Measurements from ENCODE around the gene AZGP1.

- TF ChIP-seq POLR2AphosphoS5 (IDR thresholded peaks at IDR 0.05; ENCODE audit: low read depth) = no peak
- no peak for TF ChIP-seq CTCF (IDR thresholded peaks at IDR 0.05; ENCODE audit: insufficient read depth, low read length)
- no peak for TF ChIP-seq REST (IDR thresholded peaks at IDR 0.05; ENCODE audit: insufficient replicate concordance, low read depth)
- no peak for TF ChIP-seq SPI1 (IDR thresholded peaks at IDR 0.05; ENCODE audit: borderline replicate concordance, low read depth)
These were observed 26.1 kb downstream of the AZGP1 start for GRCh38 chr7:99949645-99950228.

Data from HL-60 (cell line).